ENCODE results near the gene ACTMAP. TPM values are rescaled to one million over a fixed set of nuclear protein-coding genes. Genes with fewer than 3 reads are reported as not detected.
A peak's percentile ranks its signal among the peaks of the same experiment; 100 is the strongest.
"Not testable (repeated sequence)": the region's sequence is repeated elsewhere in the genome, so short reads cannot be mapped to it uniquely, and the experiment has no call there.

The ACTMAP gene
- total RNA-seq, 1 donor from 2014 or later = 9.6 TPM

DNA sequence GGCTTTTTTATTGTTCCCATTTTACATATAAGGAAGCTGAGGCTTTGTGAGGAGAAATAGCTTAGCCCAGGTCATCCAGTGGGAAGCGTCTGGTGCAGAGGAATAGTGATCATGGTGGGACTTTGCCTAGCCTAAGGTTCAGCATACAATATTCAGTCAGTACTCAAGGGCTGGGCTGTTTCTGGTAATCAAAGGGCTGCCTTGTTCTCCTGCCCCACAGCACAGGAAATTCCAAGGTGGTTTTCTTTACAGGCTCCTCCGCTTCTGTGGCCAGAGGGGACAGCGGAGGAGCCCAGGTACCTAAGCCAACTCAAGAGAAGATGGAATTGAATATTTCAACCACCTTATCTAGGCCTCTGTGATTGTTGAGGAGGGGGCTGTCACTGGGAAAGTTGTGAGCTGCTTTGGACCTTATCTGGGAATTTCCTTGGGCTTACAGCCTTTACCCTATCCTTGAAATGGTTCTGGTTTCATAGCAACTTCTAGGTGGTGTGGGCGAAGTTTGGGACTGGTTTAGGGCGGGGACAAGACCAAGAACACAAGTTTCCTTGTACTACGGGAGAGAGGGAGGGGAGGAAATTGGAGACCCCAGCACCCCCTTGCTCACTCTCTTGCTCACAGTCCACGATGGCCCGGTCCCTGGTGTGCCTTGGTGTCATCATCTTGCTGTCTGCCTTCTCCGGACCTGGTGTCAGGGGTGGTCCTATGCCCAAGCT is 24.8 kb upstream of the ACTMAP start, which contains the start of gene MIA:
MIA (plus strand) TSS at position 606 of the 716 bp plus-strand sequence; CDS start at position 628, 22 bp downstream.
- Histone ChIP-seq H4K20me1 (ENCODE audit: insufficient read depth, low read length) (peaks cover 2% of the 10 kb centered on the region), H3K79me2 (ENCODE audit: insufficient read depth, low read length) (no peaks in the 10 kb centered on the region), H3K9me3 (ENCODE audit: insufficient read depth, low read depth, low read length) (no peaks in the 10 kb centered on the region), H3K4me1 (ENCODE audit: insufficient read depth, low read length) (peaks cover 22% of the 10 kb centered on the region), H3K4me2 (ENCODE audit: low read length) (peak within 1 kb of the TSS; percentile 48), H3K4me3 (ENCODE audit: insufficient read depth, low read depth, low read length) (no peak within 1 kb of the TSS), H3K27me3 (ENCODE audit: insufficient read depth, low read length) (no peaks in the 10 kb centered on the region), H3K36me3 (ENCODE audit: insufficient read depth, low read length) (no peaks in the 10 kb centered on the region), H2AFZ (ENCODE audit: low read depth, low read length) (no peak within 1 kb of the TSS), H3K9ac (ENCODE audit: low read length) (no peak within 1 kb of the TSS), H3K27ac (ENCODE audit: low read depth, low read length) (no peak within 1 kb of the TSS)
- peak within 1 kb of the TSS; percentile 68 for H3K4me3 Mint-ChIP-seq (ENCODE audit: unreplicated experiment)
- H3K27me3 Mint-ChIP-seq (ENCODE audit: low read depth, unreplicated experiment) = no peaks in the 10 kb centered on the region
- DNase-seq (ENCODE audit: low read depth) (no peak), FAIRE-seq (no peak)
- H3K27ac Mint-ChIP-seq (ENCODE audit: unreplicated experiment) = peak within 1 kb of the TSS; percentile 53
- no peak for TF ChIP-seq EZH2 (IDR thresholded peaks at IDR 0.05; ENCODE audit: insufficient read depth, low read length)
- no peak for TF ChIP-seq CTCF (IDR thresholded peaks at IDR 0.05; ENCODE audit: insufficient read depth, low read depth, low read length)
- peaks cover 16% of the 10 kb centered on the region for H3K36me3 Mint-ChIP-seq (ENCODE audit: low read depth, unreplicated experiment)
- H3K4me1 Mint-ChIP-seq (ENCODE audit: low read depth, unreplicated experiment) = peaks cover 10% of the 10 kb centered on the region
- peaks cover 3% of the 10 kb centered on the region for H3K9me3 Mint-ChIP-seq (ENCODE audit: unreplicated experiment)

GRCh38 chr19:40771101-40771862 is 21.0 kb upstream of the ACTMAP start:
- H3K27me3 Mint-ChIP-seq (ENCODE audit: low read depth, unreplicated experiment); H3K27ac ChIP-seq (ENCODE audit: low read depth, low read length); H3K36me3 ChIP-seq (ENCODE audit: insufficient read depth, low read length); H3K27ac Mint-ChIP-seq (ENCODE audit: unreplicated experiment); H3K9me3 ChIP-seq (ENCODE audit: insufficient read depth, low read depth, low read length); H4K20me1 ChIP-seq (ENCODE audit: insufficient read depth, low read length); H3K4me1 ChIP-seq (ENCODE audit: insufficient read depth, low read length); H3K9ac ChIP-seq (ENCODE audit: low read length); H3K4me3 Mint-ChIP-seq (ENCODE audit: unreplicated experiment); H3K9me3 Mint-ChIP-seq (ENCODE audit: unreplicated experiment); DNase-seq (ENCODE audit: low read depth); H3K27me3 ChIP-seq (ENCODE audit: insufficient read depth, low read length); H3K79me2 ChIP-seq (ENCODE audit: insufficient read depth, low read length); H3K4me3 ChIP-seq (ENCODE audit: insufficient read depth, low read depth, low read length); H2AFZ ChIP-seq (ENCODE audit: low read depth, low read length); FAIRE-seq; H3K4me2 ChIP-seq (ENCODE audit: low read length): not testable (repeated sequence)
- Mint-ChIP-seq H3K36me3 (ENCODE audit: low read depth, unreplicated experiment) (peaks cover 17% of the 10 kb centered on the region), H3K4me1 (ENCODE audit: low read depth, unreplicated experiment) (peaks cover 10% of the 10 kb centered on the region)

DNA sequence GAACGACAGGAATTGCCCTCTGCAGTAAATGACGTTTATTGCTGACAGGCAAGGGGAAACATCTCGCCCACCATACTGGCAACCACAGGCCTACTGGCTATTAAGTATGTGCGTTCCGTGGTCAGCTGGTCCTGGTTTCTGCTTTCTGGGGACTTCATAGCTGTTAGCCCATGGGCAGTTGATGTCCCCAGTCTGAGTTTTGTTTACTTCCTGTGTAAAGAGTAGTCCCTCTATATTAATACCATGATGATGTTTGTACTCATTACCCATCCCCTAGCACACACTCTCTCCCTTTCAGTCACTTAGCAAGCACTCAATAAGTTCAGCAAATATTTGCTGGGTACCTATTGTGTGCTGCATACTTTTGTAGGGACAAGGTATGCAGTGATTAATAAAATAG is 18.6 kb upstream of the ACTMAP start:
- TF ChIP-seq EZH2 (IDR thresholded peaks at IDR 0.05; ENCODE audit: insufficient read depth, low read length) = no peak
- TF ChIP-seq CTCF (IDR thresholded peaks at IDR 0.05; ENCODE audit: insufficient read depth, low read depth, low read length) = no peak
- Histone ChIP-seq H3K27ac (ENCODE audit: low read depth, low read length) (no peak overlapping the region), H3K27me3 (ENCODE audit: insufficient read depth, low read length) (no peaks in the 10 kb centered on the region), H3K36me3 (ENCODE audit: insufficient read depth, low read length) (peaks cover 13% of the 10 kb centered on the region), H3K4me1 (ENCODE audit: insufficient read depth, low read length) (no peaks in the 10 kb centered on the region), H3K4me2 (ENCODE audit: low read length) (no peak overlapping the region), H3K9me3 (ENCODE audit: insufficient read depth, low read depth, low read length) (no peaks in the 10 kb centered on the region), H3K79me2 (ENCODE audit: insufficient read depth, low read length) (no peaks in the 10 kb centered on the region), H3K9ac (ENCODE audit: low read length) (no peak overlapping the region), H3K4me3 (ENCODE audit: insufficient read depth, low read depth, low read length) (no peak overlapping the region), H4K20me1 (ENCODE audit: insufficient read depth, low read length) (peaks cover 17% of the 10 kb centered on the region), H2AFZ (ENCODE audit: low read depth, low read length) (no peak overlapping the region)
- Mint-ChIP-seq H3K27ac (ENCODE audit: unreplicated experiment) (no peak overlapping the region), H3K36me3 (ENCODE audit: low read depth, unreplicated experiment) (peaks cover 29% of the 10 kb centered on the region), H3K9me3 (ENCODE audit: unreplicated experiment) (peaks cover 3% of the 10 kb centered on the region), H3K4me1 (ENCODE audit: low read depth, unreplicated experiment) (peaks cover 6% of the 10 kb centered on the region), H3K27me3 (ENCODE audit: low read depth, unreplicated experiment) (no peaks in the 10 kb centered on the region), H3K4me3 (ENCODE audit: unreplicated experiment) (no peak overlapping the region)
- no peak for FAIRE-seq
- no peak for DNase-seq (ENCODE audit: low read depth)

- DNase-seq (ENCODE audit: low read depth); H3K27ac Mint-ChIP-seq (ENCODE audit: unreplicated experiment); H3K4me2 ChIP-seq (ENCODE audit: low read length); H3K27ac ChIP-seq (ENCODE audit: low read depth, low read length); H3K9me3 ChIP-seq (ENCODE audit: insufficient read depth, low read depth, low read length); H3K9me3 Mint-ChIP-seq (ENCODE audit: unreplicated experiment); H3K4me3 Mint-ChIP-seq (ENCODE audit: unreplicated experiment); H2AFZ ChIP-seq (ENCODE audit: low read depth, low read length); H3K4me3 ChIP-seq (ENCODE audit: insufficient read depth, low read depth, low read length); H3K27me3 Mint-ChIP-seq (ENCODE audit: low read depth, unreplicated experiment); FAIRE-seq; H3K4me1 Mint-ChIP-seq (ENCODE audit: low read depth, unreplicated experiment); H3K4me1 ChIP-seq (ENCODE audit: insufficient read depth, low read length); H3K9ac ChIP-seq (ENCODE audit: low read length); H3K27me3 ChIP-seq (ENCODE audit: insufficient read depth, low read length): not testable (repeated sequence)
- Histone ChIP-seq H3K79me2 (ENCODE audit: insufficient read depth, low read length) (peaks cover 16% of the 10 kb centered on the region), H3K36me3 (ENCODE audit: insufficient read depth, low read length) (peaks cover 32% of the 10 kb centered on the region), H4K20me1 (ENCODE audit: insufficient read depth, low read length) (peaks cover 42% of the 10 kb centered on the region)
- H3K36me3 Mint-ChIP-seq (ENCODE audit: low read depth, unreplicated experiment) = peaks cover 36% of the 10 kb centered on the region
Observed at GRCh38 chr19:40766385-40766784, 16.1 kb upstream of the ACTMAP start.

Data from astrocyte (in vitro differentiated cells and primary cell).